UCSD-AML1 (cell line): Measurements from ENCODE around the gene MCF2L2.

ENCODE experiments used
- DNase-seq: peaks from one replicate; lab custom pipeline; 2025; ENCODE audit not compliant: unreplicated experiment; lab: John Stamatoyannopoulos, UW

The MCF2L2 gene

DNA sequence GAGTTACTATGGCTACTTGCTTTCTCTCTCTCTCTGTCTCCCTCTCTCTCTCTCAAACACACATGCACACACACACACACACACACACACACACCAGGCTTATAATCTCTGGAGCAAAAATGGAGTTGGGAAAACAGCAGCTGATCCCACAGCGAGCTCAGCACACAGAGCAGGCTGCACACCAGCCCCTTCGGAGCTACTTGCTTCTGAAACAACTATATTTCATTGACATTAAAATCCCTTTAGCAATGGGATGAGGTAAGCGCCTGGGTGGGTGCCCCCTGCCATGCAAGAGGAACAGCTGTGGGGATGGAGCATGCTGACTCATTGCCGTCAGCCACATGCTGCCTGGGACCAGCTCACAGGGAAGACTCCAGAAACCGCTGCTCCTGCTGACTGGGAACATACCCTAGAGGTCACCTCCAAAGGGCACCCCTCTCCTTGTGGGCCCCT is 129.7 kb downstream of the MCF2L2 start:
- DNase-seq: peak; percentile 44

DNA sequence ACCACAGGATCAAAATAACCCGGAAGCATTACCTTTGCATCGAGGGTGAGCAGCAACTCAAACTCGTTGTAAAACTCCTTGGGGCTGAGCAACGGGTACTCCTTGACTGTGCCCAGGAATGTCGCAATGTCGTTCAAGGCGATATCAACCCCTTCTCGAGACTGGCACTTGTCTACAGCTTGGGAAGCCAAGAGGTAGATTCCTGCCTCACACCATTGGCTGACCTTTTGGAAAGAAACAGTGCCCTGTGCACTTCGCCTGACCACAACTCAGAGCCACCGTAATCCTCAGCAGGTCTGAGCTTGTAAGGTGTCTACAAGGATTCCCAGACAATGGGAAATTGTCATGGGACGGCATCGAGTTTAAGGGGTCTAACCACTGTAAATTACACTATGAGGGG is 131.5 kb downstream of the MCF2L2 start:
- DNase-seq: no peak

DNA sequence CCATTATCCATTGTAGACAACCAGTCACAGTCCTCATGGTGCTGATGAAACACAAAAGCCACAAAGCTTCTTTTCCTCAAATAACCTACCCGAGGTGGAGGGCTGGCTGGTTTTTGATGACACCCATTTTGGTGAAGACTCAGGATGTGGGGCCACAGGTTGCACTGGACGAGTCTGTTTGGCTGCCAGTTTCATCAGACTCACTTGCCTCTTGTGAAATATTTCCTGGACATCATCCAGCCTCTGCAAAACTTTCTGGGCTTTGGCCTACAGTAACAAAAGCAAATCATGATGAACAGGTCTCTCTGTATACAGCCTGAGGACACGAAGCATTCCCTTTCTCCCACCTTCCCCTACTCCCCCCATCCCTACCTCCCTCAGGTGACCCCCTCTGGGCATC is 133.2 kb downstream of the MCF2L2 start:
- no peak for DNase-seq

DNA sequence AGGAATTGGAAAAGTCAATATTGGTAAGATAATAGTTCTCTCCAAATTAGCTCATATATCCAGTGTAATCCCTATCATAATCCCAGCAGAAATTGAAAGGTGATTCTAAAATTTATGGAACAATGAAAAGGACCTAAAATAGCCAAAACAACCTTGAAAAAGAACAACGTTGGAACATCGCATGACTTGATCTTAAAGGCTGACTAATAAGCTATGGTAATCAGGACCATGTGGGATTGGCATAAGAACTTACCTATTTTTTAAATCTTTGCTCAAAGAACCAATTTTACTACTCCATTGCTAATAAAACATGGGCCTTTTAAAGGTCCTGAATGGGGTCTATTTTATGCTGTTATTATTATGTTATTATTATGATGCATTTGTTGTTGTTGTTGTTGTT is 134.5 kb downstream of the MCF2L2 start:
- no peak for DNase-seq

DNA sequence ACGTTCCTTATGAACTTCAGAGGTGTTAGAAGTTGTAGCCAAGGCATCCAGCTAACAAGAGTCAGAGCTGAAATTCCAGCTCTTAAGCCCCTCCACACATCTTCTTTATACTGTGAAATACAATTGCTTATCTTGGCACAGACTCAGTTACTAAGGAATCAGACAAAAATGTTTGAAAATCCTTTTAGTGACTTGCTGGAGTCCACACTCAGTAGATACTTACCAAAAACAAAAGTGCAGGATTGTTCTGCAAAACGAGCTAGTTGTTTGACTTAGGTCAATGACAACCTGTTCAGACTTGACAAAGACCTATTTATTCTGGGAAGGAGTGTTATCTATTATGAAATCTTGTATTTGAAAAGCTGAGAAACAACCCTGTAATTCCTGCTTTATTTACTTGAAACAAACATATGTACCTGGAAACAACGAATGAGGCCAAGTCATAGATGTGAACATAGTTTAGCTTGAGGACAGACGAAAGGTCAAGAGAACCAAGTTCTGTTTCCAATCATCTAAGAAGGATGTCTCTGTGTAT is 136.9 kb downstream of the MCF2L2 start:
- no peak for DNase-seq

DNA sequence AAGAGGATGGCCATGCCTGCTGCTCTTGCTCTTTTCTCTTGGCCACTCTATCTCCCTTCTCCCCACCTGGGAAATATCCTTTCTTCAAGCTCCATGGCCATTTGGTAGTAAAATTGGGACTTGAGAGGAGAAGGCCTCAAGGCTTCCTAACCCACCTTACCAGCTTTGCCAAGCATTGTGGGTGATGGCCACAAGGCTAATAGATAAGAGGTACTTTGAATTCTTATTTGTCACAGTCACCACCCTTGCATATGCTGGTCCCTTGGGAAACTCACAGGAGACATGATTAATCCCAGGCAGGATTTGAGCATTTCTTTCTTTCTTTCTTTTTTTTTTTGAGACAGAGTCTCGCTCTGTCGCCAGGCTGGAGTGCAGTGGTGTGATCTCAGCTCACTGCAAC is 138.2 kb downstream of the MCF2L2 start:
- DNase-seq: no peak

DNA sequence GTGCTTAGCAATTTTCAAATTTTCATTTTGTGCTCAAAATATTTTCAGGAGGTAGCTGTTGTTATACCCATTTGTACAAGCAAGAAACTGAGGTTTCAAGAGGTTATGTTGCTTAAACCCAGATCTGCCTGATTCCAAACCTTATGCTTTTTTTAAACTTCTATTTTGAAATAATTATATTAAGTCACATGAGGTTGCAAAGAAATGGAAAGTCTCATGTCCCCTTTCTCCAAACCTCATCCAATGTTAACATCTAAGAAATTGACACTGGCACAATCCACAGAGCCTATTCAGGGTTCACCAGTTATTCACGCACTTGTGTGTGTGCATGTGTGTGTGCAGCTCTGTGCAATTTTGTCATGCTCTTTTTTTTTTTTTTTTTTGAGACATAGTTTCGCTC is 140.3 kb downstream of the MCF2L2 start:
- DNase-seq: no peak

DNA sequence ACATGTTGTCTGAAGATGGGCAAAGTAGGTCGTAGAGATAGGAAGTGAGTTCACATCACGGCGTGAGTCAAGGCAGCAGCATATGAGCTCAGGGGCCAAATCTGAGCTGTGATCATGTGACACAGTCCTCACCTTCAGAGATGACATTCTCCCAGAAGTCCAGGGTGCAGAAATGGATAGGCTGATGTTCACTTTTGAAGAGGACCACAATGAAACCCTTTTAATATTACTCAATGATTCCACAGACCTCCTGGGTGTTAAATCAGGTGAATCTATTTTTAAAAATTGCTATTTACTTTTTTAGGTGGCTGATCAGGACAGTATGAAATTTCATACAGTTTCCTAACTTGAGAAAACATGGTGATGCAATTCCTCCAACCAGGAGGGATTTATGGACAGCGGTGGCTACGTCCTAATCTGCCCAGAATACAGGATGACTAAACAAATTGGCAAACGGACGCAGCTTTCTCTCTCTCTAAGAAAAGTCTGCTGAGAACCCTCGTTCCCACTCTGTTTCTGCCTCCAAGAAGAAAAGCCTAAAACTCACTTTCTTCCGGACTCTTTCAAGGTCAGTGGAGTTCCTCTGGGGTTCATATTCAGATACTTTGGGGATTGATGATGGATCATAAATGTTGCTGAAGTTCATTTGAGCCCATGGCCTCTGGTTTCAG is 141.0 kb downstream of the MCF2L2 start:
- no peak for DNase-seq

DNA sequence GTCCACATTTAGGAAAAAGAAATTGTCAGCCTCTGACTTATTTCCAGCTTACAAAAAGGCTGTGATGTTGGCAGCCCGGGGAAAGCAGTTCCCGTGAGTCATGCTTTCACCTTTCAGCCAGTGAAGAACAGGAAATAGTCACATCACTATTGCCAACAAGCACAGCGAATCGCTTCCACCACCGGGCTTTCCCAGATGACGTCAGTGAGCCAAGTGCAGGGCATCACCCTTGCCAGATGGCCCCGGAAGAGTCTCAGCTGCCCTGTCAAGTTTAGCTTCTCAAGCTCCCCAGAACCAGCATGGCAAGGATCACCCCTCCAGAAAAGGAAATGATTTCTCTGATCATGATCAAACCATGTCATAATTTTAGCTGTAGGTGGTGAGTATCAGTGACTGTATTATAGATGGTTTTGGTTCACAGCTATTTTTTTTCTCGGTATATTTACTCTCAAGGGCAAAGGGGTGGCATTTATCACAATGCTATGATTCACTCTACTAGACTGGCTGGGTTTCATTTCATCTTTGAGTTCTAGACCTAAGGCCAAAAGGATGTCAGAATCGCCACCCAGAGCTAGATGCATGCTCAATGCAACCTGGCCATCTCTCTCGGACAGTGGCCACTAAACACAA is 142.5 kb downstream of the MCF2L2 start:
- DNase-seq: peak; percentile 65

DNA sequence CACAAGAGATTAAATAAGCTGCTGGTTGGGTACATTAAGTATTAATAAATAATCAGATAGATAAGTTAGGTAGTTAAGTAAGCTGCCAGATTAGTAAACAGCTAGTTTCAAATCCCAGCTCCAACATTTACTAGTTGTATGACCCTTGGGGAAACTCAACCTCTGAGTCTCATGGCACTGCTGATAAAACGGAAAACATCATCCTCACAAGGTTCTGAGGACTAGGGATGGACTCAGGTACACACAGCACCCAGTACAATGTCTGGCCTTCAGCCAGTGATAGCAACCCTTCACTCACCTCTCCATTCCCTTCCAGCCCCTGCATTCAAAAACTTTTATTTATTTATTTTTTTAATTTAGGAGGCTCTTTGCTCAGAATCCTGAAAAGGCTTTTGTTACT is 143.1 kb downstream of the MCF2L2 start:
- no peak for DNase-seq

DNA sequence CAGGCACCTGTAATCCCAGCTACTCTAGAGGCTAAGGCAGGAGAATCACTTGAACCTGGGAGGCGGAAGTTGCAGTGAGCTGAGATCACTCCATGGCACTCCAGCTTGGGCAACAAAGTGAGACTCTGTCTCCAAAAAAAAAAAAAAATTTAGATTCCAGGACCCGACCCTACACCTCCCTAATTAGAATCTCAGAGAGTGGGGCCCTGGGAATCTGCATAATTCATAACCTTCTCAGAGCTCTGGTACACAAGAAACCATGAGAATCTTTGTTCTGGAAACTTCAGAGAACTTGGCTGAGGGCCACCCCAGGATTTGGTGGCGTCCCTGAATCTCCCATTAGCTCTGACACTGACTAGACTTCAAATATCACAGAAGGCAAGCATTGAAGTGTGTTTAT is 143.8 kb downstream of the MCF2L2 start:
- no peak for DNase-seq

DNA sequence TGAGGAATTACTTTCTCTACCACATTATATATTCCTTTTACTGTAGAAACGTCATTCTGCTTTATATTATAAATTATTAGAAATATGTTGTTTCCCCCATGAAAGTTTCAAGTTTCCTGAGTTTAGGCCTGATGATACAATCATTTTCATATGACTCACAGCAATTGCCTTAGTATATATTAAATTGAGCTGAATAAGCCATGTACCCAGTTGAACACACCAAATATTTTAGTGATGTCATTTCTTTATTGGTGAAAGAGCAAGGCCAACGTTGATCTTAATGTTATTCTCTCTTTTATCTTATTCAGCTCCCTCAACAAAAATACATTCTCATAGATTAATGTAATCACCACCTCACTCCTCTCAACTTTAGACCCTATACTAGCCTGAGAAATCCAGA is 144.5 kb downstream of the MCF2L2 start:
- DNase-seq: no peak

DNA sequence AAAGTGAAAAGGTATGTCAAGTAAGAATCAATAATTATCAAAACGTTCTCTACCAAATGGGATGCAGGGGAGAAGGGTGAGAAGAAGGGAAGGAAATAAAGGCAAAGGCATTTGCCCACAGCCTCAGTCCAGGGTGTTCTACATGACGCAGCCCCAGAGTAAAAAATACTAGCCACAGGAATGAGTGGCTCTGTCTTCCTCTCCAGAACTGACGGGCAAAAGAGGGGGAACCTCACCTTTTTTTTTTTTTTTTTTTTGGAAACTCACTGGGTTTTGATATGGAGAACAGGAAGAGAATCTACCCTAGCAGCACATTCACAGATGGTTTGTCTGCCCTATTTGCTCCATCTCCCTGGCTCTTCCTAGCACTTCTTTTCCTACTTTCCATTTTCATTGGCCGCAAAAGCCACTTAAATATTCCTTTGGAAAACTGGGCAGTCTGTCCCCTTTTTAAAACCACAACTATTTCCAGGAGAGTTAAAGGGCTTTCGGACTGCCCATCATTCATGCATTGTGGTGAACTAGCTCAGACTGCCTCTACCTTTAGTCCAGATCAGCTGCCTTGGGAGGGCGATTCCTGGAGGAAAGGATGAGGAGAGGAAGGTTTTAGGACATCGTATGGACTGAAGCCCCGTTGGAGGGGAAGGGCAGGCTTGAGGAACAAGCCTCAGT is 147.2 kb downstream of the MCF2L2 start:
- no peak for DNase-seq

DNA sequence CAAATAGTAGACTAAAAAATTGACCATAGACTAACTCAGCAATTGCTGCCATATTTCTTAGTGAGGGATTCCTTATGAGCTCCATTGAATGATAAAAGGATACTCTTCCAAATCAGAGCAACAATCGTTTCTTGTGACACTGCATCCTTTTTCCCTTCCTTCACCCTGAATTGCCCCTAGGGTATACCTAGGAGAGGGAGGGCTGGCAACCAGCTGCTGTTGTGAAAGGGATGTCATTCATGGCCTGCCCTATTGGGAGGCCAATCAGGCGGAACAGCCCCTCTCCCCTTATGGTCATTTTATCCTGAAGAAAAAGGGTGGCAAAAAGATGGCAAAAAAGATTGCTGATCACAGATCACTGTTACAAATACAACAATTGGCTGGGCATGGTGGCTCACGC is 149.0 kb downstream of the MCF2L2 start:
- no peak for DNase-seq

DNA sequence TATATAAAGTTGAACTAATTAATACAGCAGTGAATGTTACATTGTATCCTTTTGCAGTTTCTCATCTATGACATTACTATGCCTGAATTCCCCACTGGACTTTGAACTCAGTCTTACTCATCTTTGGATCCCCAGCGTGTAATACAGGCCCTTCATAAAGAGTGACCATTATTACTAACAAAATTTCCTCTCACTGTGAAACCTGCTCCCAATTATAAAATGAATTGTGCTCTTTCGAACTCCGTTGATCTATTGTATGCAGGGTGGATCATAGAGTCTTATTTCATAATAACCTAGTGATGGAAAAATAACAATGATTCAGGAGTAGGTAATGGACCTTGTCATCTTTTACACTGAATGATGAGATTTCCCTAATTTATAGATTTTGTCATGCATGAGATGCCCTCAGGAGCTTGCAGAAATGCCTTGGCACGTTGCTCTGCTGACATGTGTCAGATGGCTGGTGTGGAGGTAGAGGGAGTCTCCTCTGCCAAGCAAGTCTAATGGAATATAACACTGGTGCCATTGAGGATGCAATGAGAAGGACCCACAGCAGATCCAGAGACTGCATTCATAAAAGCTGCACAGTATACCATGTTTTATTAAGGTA is 149.8 kb downstream of the MCF2L2 start:
- DNase-seq: no peak

DNA sequence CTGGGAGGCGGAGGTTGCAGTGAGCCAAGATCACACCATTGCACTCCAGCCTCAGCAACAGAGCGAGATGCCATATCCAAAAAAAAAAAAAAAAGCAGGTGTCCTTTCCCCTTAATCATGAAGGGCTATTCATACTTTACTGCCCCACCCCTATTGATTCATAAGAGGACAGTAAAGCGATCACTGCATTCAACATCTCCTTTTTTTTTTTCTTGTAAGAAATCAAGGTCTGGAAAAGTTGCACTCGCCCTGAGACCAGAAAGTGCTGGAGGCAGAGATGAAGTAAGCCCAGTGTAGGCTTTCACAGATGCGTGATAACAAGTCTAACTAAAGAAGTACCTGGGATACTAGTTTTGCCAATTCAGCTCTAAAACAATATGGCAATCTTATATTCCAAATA is 151.2 kb downstream of the MCF2L2 start:
- DNase-seq: no peak

DNA sequence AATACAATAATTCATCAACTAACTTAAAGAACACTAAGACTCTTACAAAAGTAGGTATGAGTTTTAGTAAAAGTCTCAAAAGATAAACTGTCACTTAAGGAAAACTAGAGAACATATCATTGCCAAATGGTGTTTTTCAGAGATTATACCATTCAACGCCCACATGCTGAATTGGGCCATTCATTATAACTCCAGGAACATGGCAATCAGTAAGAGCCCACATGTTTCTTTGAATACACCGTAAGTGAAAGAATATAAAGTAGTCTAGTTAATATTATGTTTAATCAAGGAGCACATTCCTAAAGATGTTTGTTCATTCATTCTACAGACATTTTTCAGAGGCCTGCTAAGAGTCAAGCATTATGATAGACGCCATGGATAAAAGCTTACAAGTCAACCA is 152.5 kb downstream of the MCF2L2 start:
- DNase-seq: no peak

DNA sequence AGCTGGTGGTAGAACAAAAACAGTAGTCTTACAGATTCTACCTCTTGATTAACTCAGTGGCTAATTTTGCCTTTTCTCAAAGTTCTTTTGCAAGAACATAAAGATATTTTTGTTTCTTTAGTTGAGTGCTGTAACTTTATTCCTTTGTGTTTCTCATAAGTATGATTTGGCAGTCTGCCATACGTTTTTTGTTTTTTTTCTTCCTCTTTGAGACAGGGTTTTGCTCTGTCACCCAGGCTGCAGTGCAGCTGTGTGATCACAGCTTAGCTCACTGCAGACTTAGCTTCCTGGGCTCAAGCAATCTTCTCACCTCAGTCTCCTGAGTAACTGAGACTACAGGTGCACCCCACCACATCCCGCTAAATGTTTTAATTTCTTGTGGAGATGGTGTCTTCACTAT is 153.0 kb downstream of the MCF2L2 start:
- no peak for DNase-seq

DNA sequence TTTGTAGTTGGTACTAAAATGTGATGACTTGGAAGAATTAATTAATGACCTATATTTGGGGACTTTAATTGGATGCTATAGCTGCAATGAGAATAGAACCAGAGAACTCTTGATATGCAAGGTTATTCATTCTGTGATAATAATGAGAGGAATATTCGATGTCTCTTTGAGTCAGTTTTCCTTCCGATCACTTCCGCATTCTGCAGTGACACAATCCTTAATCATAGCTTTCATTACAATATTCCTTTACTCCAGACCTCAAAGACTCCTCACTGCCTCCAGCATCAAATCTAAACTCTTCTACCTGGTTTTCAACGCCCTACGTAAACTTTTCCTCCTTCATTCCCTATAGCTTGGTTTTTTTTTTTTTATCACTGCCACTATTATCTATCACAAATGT is 153.8 kb downstream of the MCF2L2 start:
- DNase-seq: no peak

DNA sequence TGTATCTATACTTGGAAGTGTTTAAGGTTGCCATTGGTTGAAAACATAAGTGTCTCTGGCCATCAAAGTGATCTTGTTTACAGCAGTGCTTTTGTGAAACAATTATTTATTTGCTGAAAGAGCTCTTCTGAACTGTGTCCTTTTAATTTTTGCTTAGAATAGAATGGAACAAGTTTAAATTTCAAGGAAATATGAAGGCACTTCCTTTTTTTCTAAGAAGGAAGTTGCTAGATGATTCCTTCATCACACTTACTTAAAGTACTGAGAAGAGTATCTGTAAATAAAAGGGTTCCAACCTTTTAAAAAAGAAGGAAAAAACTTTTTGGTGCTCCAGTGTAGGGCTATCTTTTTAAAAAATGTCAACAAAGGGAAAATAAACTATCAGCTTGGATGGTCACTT is 155.6 kb downstream of the MCF2L2 start:
- DNase-seq: no peak

DNA sequence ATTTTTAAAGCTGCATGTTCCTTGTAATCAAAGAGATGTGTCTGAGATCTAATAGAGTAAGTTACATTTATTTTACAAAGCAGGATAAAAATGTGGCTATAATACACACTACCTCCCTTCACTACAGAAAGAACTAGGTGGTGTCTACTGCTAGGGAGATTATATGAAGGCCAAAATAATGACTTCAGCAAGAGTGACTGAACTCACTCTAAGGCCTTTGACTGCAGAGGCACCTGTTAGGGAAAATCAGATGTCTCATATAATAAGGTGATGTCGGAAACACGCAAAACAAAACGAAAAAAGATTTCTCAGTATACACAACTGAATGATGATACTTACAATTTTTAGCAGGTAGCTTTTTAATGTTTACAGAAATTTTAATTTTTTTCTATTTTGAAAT is 156.3 kb downstream of the MCF2L2 start:
- DNase-seq: no peak

DNA sequence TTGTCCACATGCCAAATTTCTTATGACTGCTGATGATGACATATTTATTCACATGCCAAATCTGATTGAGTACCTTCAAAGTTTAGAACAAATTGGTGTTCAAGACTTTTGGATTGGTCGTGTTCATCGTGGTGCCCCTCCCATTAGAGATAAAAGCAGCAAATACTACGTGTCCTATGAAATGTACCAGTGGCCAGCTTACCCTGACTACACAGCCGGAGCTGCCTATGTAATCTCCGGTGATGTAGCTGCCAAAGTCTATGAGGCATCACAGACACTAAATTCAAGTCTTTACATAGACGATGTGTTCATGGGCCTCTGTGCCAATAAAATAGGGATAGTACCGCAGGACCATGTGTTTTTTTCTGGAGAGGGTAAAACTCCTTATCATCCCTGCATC is 158.1 kb downstream of the MCF2L2 start:
- DNase-seq: no peak
